ENCODE measurements around the gene TNIP1.

The TNIP1 gene

GRCh38 chr5:151081431-151082281, 822 bp upstream of the TNIP1 start:
- DNase-seq = no peak

GRCh38 chr5:151079838-151080612, 809 bp downstream of the TNIP1 start:
- peak; percentile 46 for DNase-seq

- peak; percentile 67 for DNase-seq
These were observed 2.2 kb downstream of the TNIP1 start for GRCh38 chr5:151078490-151079262.

GRCh38 chr5:151077967-151078366, 2.9 kb downstream of the TNIP1 start:
- DNase-seq = no peak

- DNase-seq = no peak
These were observed 3.4 kb downstream of the TNIP1 start for GRCh38 chr5:151077419-151077818.

DNA sequence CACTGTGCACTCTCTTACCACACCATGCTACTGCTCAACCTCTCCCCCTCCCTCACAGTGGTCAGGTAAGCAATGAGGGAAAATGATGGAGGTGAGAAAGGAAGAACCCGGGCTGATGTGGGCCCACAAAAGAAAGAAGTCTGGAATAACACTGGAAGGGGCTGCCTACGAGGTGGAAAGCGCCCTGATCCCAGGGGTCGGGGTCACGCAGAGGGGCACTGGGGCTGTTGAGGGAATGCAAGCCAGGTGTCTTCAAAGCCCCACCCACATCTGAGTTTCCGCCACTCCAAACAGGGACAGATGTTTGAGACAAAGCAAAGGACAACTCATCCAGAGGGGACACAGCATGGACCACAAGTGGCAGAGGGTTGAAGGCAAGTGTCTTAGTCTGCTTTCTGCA, 4.2 kb downstream of the TNIP1 start:
- no peak for DNase-seq

- DNase-seq = no peak
These were observed 5.0 kb downstream of the TNIP1 start for GRCh38 chr5:151075698-151076331.

GRCh38 chr5:151074557-151074956, 6.3 kb downstream of the TNIP1 start:
- DNase-seq = no peak

GRCh38 chr5:151073280-151073679, 7.6 kb downstream of the TNIP1 start:
- no peak for DNase-seq

DNA sequence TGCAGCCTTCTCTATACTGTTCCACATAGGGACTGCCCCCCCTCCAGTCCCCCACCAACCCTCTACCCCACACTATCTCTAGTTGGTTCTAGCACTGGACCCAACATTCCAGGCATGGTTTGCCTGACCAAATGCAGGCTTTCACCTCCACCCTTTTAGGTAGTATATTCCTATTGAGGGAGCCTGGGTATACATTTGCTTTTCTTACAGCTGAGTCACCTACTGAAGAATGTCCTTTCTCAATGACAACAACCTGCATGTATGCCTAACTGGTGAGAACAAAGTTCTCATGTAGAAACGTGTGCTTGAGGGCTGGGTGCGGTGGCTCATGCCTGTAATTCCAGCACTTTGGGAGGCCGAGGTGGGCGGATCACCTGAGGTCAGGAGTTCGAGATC, 8.2 kb downstream of the TNIP1 start:
- no peak for DNase-seq

- no peak for DNase-seq
These were observed 8.8 kb downstream of the TNIP1 start for GRCh38 chr5:151071848-151072629.

- DNase-seq = no peak
These were observed 9.8 kb downstream of the TNIP1 start for GRCh38 chr5:151071021-151071420.

DNA sequence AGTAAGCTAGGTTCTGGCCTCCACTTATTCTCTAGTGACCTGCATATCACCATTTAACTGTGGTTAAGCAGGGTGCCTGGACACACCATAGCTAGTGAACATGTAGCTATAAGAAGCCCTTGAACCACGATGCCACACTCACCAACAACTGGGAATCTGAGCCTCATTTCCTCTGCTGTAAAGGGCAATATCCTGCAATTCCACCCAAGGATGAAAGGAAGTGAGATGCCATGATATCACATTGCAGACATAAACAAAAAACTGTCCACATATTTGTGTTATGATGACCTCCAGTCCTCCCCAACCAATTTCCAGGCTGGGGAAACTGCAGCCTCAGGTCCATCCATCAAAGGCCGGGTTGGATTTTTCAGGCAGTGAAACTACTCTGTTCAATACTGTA, 10.4 kb downstream of the TNIP1 start:
- no peak for DNase-seq

GRCh38 chr5:151068433-151069197, 12.2 kb downstream of the TNIP1 start:
- no peak for DNase-seq

GRCh38 chr5:151067632-151068432, 13.0 kb downstream of the TNIP1 start:
- DNase-seq = no peak

- no peak for DNase-seq
These were observed 13.9 kb downstream of the TNIP1 start for GRCh38 chr5:151066920-151067319.

- no peak for DNase-seq
These were observed 15.2 kb downstream of the TNIP1 start for GRCh38 chr5:151065609-151066008.

DNA sequence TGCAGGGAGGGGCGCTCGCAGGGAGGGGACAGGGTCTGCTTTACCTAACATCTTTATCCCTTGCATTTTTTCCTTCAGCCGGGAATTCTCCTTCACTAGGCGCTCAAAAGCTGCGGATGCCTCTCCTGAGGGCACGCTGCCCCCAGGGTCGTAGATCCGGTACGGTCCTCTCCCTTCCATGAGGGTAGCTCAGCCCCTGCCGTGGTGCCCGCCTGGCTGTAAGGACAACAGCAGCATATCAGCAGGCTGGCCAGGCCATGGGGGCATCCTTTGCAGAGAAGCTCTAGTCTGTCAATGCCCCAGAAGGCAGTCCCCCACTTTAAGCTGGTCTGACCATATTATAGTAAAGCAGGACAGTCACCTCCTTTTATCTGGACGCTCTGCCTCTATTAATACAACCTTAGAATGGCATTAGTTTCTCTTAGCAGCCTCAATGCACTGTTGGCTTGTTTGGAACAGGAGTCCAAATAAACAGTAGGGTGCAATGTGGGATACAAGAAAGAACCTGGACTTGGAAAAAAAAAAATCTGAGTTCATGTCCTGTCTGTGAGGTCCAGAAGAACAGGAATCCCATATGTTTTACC, 15.8 kb downstream of the TNIP1 start:
- DNase-seq = no peak

- DNase-seq = no peak
These were observed 17.5 kb downstream of the TNIP1 start for GRCh38 chr5:151063142-151063989.
